Gastrocnemius medialis (tissue), 4 donors: ENCODE data around the gene NTM. TPM values are rescaled to one million over a fixed set of nuclear protein-coding genes. Genes with fewer than 3 reads are reported as not detected.
A peak's percentile ranks its signal among the peaks of the same experiment; 100 is the strongest.

ENCODE experiments used
- ATAC-seq, 2 donors: fragments of 150-250 bp; one replicate each; pipeline ENCODE4 v1.9.1; 2016
- DNase-seq, 2 donors: peaks; one replicate each; pipeline ENCODE4 v3.0.0-alpha.2; 2019
- H3K27ac ChIP-seq, 4 donors: fragments of 200-600 bp; sonication (generic); 1 replicate in 1 of 4; 2 replicates in 3 of 4; pipeline ENCODE4 v1.5.1; 2016 to 2018; ENCODE audit warnings: mild to moderate bottlenecking in 2 of 4, moderate library complexity in 1 of 4
- H3K27me3 ChIP-seq, 3 donors: fragments of 200-600 bp; sonication (generic) in 2 of 3; 1 replicate in 1 of 3; 2 replicates in 2 of 3; pipeline versions ENCODE4 v1.5.1 to v1.6.0; 2016 to 2019; ENCODE audit warnings: mild to moderate bottlenecking in 1 of 3, moderate library complexity in 1 of 3
- H3K36me3 ChIP-seq, 2 donors: fragments of 200-600 bp; sonication (generic) in 1 of 2; one replicate each; pipeline ENCODE4 v1.5.1; 2017 to 2018
- H3K4me1 ChIP-seq, 2 donors: fragments of 200-600 bp; sonication (generic) in 1 of 2; one replicate each; pipeline ENCODE4 v1.5.1; 2016 to 2017; ENCODE audit warnings: mild to moderate bottlenecking in 2 of 2
- H3K4me3 ChIP-seq, 4 donors: fragments of 200-600 bp; sonication (generic) in 3 of 4; 1 replicate in 1 of 4; 2 replicates in 3 of 4; pipeline ENCODE4 v1.5.1; 2016 to 2019; ENCODE audit warnings: mild to moderate bottlenecking in 2 of 4
- H3K9me3 ChIP-seq, 3 donors: fragments of 200-600 bp; sonication (generic) in 2 of 3; 1 replicate in 1 of 3; 2 replicates in 2 of 3; pipeline ENCODE4 v1.5.1; 2016 to 2019
- CTCF ChIP-seq, 5 experiments: fragments of 450-650 bp in 3 of 5; fragments of 200-600 bp in 2 of 5; sonication (generic) in 2 of 5; IDR thresholded peaks in 4 of 5; conservative IDR thresholded peaks in 1 of 5; 1 replicate in 4 of 5; 2 replicates in 1 of 5; pipeline ENCODE4 v1.5.1; 2016 to 2019; ENCODE audit warnings: antibody characterized with exemption in 5 of 5, mild to moderate bottlenecking in 3 of 5, moderate library complexity in 3 of 5
- POLR2A ChIP-seq, 2 donors: fragments of 450-650 bp; IDR thresholded peaks; one replicate each; pipeline ENCODE4 v1.6.1; 2017; ENCODE audit warnings: antibody characterized with exemption in 2 of 2, mild to moderate bottlenecking in 2 of 2, moderate library complexity in 2 of 2
- in situ Hi-C, 4 donors: fragments of 200-750 bp; cut with MboI; loops; one replicate each; pipeline versions ENCODE4 v1.15.0 to v1.8.0; 2017; ENCODE audit warnings: low sequenced_read_pairs in 4 of 4
- intact Hi-C: fragments of 100-400 bp; cut with DNase I; formaldehyde crosslinking; loops from one replicate; pipeline ENCODE4 v1.15.1; 2023; ENCODE audit warnings: low total_unique reads
- total RNA-seq, 4 donors: library from RNA; depleted of rRNA; stranded (reverse); fragments of >200 nt; gene quantifications; one replicate each; pipeline versions ENCODE4 v1.1.0 to v1.2.3, GENCODE V29; 2016

The NTM gene
- total RNA-seq, 4 donors from 2014 or later: 0.69 TPM; not detected in 3

- Histone ChIP-seq H3K4me3 (no peak overlapping the region), H3K27ac (no peak overlapping the region), H3K4me1 (peaks cover 0 to 35% of the 10 kb centered on the region in 2 donors), H3K27me3 (no peaks in the 10 kb centered on the region), H3K36me3 (no peaks in the 10 kb centered on the region), H3K9me3 (no peaks in the 10 kb centered on the region)
- intact Hi-C loops: no loop called here
- no peak for ATAC-seq
- DNase-seq: no peak
- in situ Hi-C loops: no loop called here
- TF ChIP-seq POLR2A (IDR thresholded peaks at IDR 0.05) (no peak), CTCF (IDR thresholded peaks at IDR 0.05 in 4 of 5, conservative IDR thresholded peaks at IDR 0.05 in 1 of 5) (no peak)
These were observed 914.2 kb downstream of the NTM start for GRCh38 chr11:132284611-132285010.

GRCh38 chr11:132285631-132286030 is 915.2 kb downstream of the NTM start:
- Histone ChIP-seq H3K9me3 (no peaks in the 10 kb centered on the region), H3K4me1 (peaks cover 0 to 35% of the 10 kb centered on the region in 2 donors), H3K36me3 (no peaks in the 10 kb centered on the region), H3K27ac (peak overlapping the region in 2 of 4 donors; percentile 27 to 64), H3K27me3 (no peaks in the 10 kb centered on the region), H3K4me3 (no peak overlapping the region)
- in situ Hi-C loops: no loop called here
- no peak for TF ChIP-seq POLR2A (IDR thresholded peaks at IDR 0.05)
- TF ChIP-seq CTCF (IDR thresholded peaks at IDR 0.05 in 4 of 5, conservative IDR thresholded peaks at IDR 0.05 in 1 of 5): no peak
- intact Hi-C loops: no loop called here
- peak in 1 of 2 donors; percentile 41 for ATAC-seq
- DNase-seq: no peak

GRCh38 chr11:132286106-132286505 is 915.7 kb downstream of the NTM start:
- intact Hi-C loops (no loop called here), in situ Hi-C loops (no loop called here)
- Histone ChIP-seq H3K27me3 (no peaks in the 10 kb centered on the region), H3K36me3 (no peaks in the 10 kb centered on the region), H3K9me3 (no peaks in the 10 kb centered on the region), H3K27ac (peak overlapping the region in 2 of 4 donors; percentile 27 to 64), H3K4me1 (peaks cover 0 to 35% of the 10 kb centered on the region in 2 donors), H3K4me3 (no peak overlapping the region)
- ATAC-seq (peak; percentile 75 to 95), DNase-seq (no peak)
- TF ChIP-seq CTCF (IDR thresholded peaks at IDR 0.05 in 4 of 5, conservative IDR thresholded peaks at IDR 0.05 in 1 of 5) (no peak), POLR2A (IDR thresholded peaks at IDR 0.05) (no peak)

GRCh38 chr11:132288036-132288435 is 917.6 kb downstream of the NTM start:
- no peak overlapping the region for H3K27ac ChIP-seq
- H3K9me3 ChIP-seq: no peaks in the 10 kb centered on the region
- H3K4me3 ChIP-seq: no peak overlapping the region
- H3K4me1 ChIP-seq: peaks cover 0 to 26% of the 10 kb centered on the region in 2 donors
- intact Hi-C loops (no loop called here), in situ Hi-C loops (no loop called here)
- TF ChIP-seq CTCF (IDR thresholded peaks at IDR 0.05 in 4 of 5, conservative IDR thresholded peaks at IDR 0.05 in 1 of 5): no peak
- TF ChIP-seq POLR2A (IDR thresholded peaks at IDR 0.05): no peak
- H3K36me3 ChIP-seq: no peaks in the 10 kb centered on the region
- no peak for ATAC-seq
- no peaks in the 10 kb centered on the region for H3K27me3 ChIP-seq
- no peak for DNase-seq
